ENCODE measurements around the gene ACO2. TPM values are rescaled to one million over a fixed set of nuclear protein-coding genes. Genes with fewer than 3 reads are reported as not detected.

ACO2 gene
- total RNA-seq, 6 experiments from 2014 or later: 72.3 to 87.4 (median 78.7) TPM

GRCh38 chr22:41442240-41442792 lies 26.6 kb upstream of the ACO2 start:
- Mint-ChIP-seq H3K4me1 (ENCODE audit: low read depth) (peaks cover 13% of the 10 kb centered on the region), H3K27me3 (ENCODE audit: insufficient read depth) (peaks cover 11% of the 10 kb centered on the region; the same call in 1 of the 2 replicates), H3K9me3 (no peaks in the 10 kb centered on the region), H3K36me3 (ENCODE audit: low read depth) (peaks cover 28% of the 10 kb centered on the region), H3K4me3 (peak overlapping the region; percentile 99; the same call in 1 of the 2 replicates), H3K27ac (peak overlapping the region; percentile 42)
- TF ChIP-seq CTCF (IDR thresholded peaks at IDR 0.05): no peak
- DNase-seq: no peak

- Mint-ChIP-seq H3K4me3 (peak overlapping the region; percentile 99), H3K27ac (peak overlapping the region; percentile 97), H3K27me3 (ENCODE audit: insufficient read depth) (peaks cover 13% of the 10 kb centered on the region; the same call in 1 of the 2 replicates), H3K4me1 (ENCODE audit: low read depth) (peaks cover 23% of the 10 kb centered on the region), H3K9me3 (no peaks in the 10 kb centered on the region), H3K36me3 (ENCODE audit: low read depth) (peaks cover 23% of the 10 kb centered on the region)
- TF ChIP-seq CTCF (IDR thresholded peaks at IDR 0.05): no peak
- DNase-seq: peak; percentile 93
Observed at GRCh38 chr22:41444360-41445128, 24.4 kb upstream of the ACO2 start.

- peaks cover 13% of the 10 kb centered on the region; the same call in 1 of the 2 replicates for H3K27me3 Mint-ChIP-seq (ENCODE audit: insufficient read depth)
- H3K27ac Mint-ChIP-seq: peak overlapping the region; percentile 97
- DNase-seq: no peak
- no peaks in the 10 kb centered on the region for H3K9me3 Mint-ChIP-seq
- peaks cover 23% of the 10 kb centered on the region for H3K4me1 Mint-ChIP-seq (ENCODE audit: low read depth)
- H3K36me3 Mint-ChIP-seq (ENCODE audit: low read depth): peaks cover 23% of the 10 kb centered on the region
- peak overlapping the region; percentile 99 for H3K4me3 Mint-ChIP-seq
- no peak for TF ChIP-seq CTCF (IDR thresholded peaks at IDR 0.05)
Observed at GRCh38 chr22:41445129-41446056, 23.5 kb upstream of the ACO2 start.

- Mint-ChIP-seq H3K4me1 (ENCODE audit: low read depth) (peaks cover 23% of the 10 kb centered on the region), H3K9me3 (no peaks in the 10 kb centered on the region), H3K27ac (peak overlapping the region; percentile 97), H3K4me3 (peak overlapping the region; percentile 99), H3K27me3 (ENCODE audit: insufficient read depth) (peaks cover 13% of the 10 kb centered on the region; the same call in 1 of the 2 replicates), H3K36me3 (ENCODE audit: low read depth) (peaks cover 23% of the 10 kb centered on the region)
- no peak for TF ChIP-seq CTCF (IDR thresholded peaks at IDR 0.05)
- DNase-seq: no peak
Observed at GRCh38 chr22:41446057-41446501, 22.8 kb upstream of the ACO2 start.

Measured in HFFc6 (cell line).